ENCODE measurements around the gene HIBADH. TPM values are rescaled to one million over a fixed set of nuclear protein-coding genes. Genes with fewer than 3 reads are reported as not detected.

Gene HIBADH
- total RNA-seq, 1 experiment from 2014 or later, result 31.2 TPM

DNA sequence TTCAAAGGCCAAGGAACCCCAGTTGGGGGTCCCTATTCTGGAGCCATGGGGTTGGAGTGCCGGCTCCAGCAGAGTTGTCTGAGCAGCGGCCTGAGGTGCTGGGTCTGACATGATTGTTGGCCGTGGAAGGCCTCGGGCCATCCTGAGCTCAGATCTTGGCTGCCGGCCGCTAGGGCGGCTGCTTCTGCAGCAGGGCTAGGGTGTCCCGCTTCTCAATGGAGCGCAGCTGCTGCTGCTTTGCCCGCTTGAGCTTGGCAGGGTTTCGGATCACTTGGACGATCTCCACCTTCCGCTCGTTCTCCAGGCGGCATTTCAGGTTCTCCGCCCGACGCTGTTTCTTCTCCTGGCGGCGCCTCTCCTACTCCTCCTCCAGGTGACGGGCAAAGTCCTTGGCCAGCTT, 171.1 kb downstream of the HIBADH start:
- Histone ChIP-seq H3K9me3 (ENCODE audit: control insufficient read depth, insufficient read depth, low read depth, low read length) (no peaks in the 10 kb centered on the region), H3K27me3 (ENCODE audit: control insufficient read depth, insufficient read depth, low read length) (peaks cover 5% of the 10 kb centered on the region; the same call in 1 of the 2 replicates), H3K4me1 (ENCODE audit: control insufficient read depth, insufficient read depth, low read length) (no peaks in the 10 kb centered on the region), H3K36me3 (ENCODE audit: control insufficient read depth, insufficient read depth, low read length) (no peaks in the 10 kb centered on the region), H3K4me3 (ENCODE audit: low read depth in 2 of 2, low read length in 2 of 2) (no peak overlapping the region), H3K27ac (ENCODE audit: low read length) (no peak overlapping the region)
- intact Hi-C loops (cut with micrococcal nuclease; ENCODE audit: unreplicated experiment) (no loop called here), in situ Hi-C loops (cut with HindIII; ENCODE audit: low pct_unique_long_range_greater_than_20kb, low sequenced_read_pairs) (no loop called here)
- ATAC-seq (no peak), DNase-seq (ENCODE audit: low read depth, low spot score) (no peak)
- BruUV-seq (replicated peaks), result no TSS peak
- TF ChIP-seq TCF7L2 (IDR thresholded peaks at IDR 0.05; ENCODE audit: low read depth, low read length) (no peak), POLR2AphosphoS5 (IDR thresholded peaks at IDR 0.05; ENCODE audit: low read depth, low read length) (no peak), SIN3A (IDR thresholded peaks at IDR 0.05; ENCODE audit: borderline replicate concordance, insufficient read depth, low read depth, low read length) (no peak)
- TF ChIP-seq, protein P1, sequence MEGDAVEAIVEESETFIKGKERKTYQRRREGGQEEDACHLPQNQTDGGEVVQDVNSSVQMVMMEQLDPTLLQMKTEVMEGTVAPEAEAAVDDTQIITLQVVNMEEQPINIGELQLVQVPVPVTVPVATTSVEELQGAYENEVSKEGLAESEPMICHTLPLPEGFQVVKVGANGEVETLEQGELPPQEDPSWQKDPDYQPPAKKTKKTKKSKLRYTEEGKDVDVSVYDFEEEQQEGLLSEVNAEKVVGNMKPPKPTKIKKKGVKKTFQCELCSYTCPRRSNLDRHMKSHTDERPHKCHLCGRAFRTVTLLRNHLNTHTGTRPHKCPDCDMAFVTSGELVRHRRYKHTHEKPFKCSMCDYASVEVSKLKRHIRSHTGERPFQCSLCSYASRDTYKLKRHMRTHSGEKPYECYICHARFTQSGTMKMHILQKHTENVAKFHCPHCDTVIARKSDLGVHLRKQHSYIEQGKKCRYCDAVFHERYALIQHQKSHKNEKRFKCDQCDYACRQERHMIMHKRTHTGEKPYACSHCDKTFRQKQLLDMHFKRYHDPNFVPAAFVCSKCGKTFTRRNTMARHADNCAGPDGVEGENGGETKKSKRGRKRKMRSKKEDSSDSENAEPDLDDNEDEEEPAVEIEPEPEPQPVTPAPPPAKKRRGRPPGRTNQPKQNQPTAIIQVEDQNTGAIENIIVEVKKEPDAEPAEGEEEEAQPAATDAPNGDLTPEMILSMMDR (IDR thresholded peaks at IDR 0.05), result no peak
- TF ChIP-seq, protein P2, sequence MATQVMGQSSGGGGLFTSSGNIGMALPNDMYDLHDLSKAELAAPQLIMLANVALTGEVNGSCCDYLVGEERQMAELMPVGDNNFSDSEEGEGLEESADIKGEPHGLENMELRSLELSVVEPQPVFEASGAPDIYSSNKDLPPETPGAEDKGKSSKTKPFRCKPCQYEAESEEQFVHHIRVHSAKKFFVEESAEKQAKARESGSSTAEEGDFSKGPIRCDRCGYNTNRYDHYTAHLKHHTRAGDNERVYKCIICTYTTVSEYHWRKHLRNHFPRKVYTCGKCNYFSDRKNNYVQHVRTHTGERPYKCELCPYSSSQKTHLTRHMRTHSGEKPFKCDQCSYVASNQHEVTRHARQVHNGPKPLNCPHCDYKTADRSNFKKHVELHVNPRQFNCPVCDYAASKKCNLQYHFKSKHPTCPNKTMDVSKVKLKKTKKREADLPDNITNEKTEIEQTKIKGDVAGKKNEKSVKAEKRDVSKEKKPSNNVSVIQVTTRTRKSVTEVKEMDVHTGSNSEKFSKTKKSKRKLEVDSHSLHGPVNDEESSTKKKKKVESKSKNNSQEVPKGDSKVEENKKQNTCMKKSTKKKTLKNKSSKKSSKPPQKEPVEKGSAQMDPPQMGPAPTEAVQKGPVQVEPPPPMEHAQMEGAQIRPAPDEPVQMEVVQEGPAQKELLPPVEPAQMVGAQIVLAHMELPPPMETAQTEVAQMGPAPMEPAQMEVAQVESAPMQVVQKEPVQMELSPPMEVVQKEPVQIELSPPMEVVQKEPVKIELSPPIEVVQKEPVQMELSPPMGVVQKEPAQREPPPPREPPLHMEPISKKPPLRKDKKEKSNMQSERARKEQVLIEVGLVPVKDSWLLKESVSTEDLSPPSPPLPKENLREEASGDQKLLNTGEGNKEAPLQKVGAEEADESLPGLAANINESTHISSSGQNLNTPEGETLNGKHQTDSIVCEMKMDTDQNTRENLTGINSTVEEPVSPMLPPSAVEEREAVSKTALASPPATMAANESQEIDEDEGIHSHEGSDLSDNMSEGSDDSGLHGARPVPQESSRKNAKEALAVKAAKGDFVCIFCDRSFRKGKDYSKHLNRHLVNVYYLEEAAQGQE (IDR thresholded peaks at IDR 0.05; ENCODE audit: insufficient read depth in 1 of 2, low read depth in 2 of 2, low read length in 1 of 2), result no peak
- CTCF ChIA-PET, result no interaction called here
- POLR2A ChIA-PET, result no interaction called here

GRCh38 chr7:27487509-27487908, 175.2 kb downstream of the HIBADH start:
- Histone ChIP-seq H3K4me1 (ENCODE audit: control insufficient read depth, insufficient read depth, low read length) (no peaks in the 10 kb centered on the region), H3K27ac (ENCODE audit: low read length) (no peak overlapping the region), H3K27me3 (ENCODE audit: control insufficient read depth, insufficient read depth, low read length) (peaks cover 5% of the 10 kb centered on the region; the same call in 1 of the 2 replicates), H3K9me3 (ENCODE audit: control insufficient read depth, insufficient read depth, low read depth, low read length) (no peaks in the 10 kb centered on the region), H3K4me3 (ENCODE audit: low read depth in 2 of 2, low read length in 2 of 2) (no peak overlapping the region), H3K36me3 (ENCODE audit: control insufficient read depth, insufficient read depth, low read length) (no peaks in the 10 kb centered on the region)
- no TSS peak for BruUV-seq (replicated peaks)
- intact Hi-C loops (cut with micrococcal nuclease; ENCODE audit: unreplicated experiment) (no loop called here), in situ Hi-C loops (cut with HindIII; ENCODE audit: low pct_unique_long_range_greater_than_20kb, low sequenced_read_pairs) (no loop called here)
- ChIA-PET POLR2A (no interaction called here), CTCF (interaction anchor here (0.6 kb wide), 1 partner anchor 101 kb away, joined by 3 read pairs; no protein-coding TSS in a partner anchor)
- DNase-seq (ENCODE audit: low read depth, low spot score), result no peak
- TF ChIP-seq SIN3A (IDR thresholded peaks at IDR 0.05; ENCODE audit: borderline replicate concordance, insufficient read depth, low read depth, low read length) (no peak), POLR2AphosphoS5 (IDR thresholded peaks at IDR 0.05; ENCODE audit: low read depth, low read length) (no peak), TCF7L2 (IDR thresholded peaks at IDR 0.05; ENCODE audit: low read depth, low read length) (no peak)
- TF ChIP-seq, protein P2 (IDR thresholded peaks at IDR 0.05; ENCODE audit: insufficient read depth in 1 of 2, low read depth in 2 of 2, low read length in 1 of 2), result no peak
- TF ChIP-seq, protein P1 (IDR thresholded peaks at IDR 0.05), result no peak
- no peak for ATAC-seq

Data from Panc1 (cell line).